Peyer's patch (tissue), 4 donors: ENCODE results near the gene NOP10. TPM values are rescaled to one million over a fixed set of nuclear protein-coding genes. Genes with fewer than 3 reads are reported as not detected.

Experiments used
- DNase-seq, 3 donors: peaks; one replicate each; pipeline ENCODE4 v3.0.0-alpha.2; 2017 to 2019
- H3K27ac ChIP-seq, 4 donors: fragments of 200-600 bp; sonication (generic); one replicate each; pipeline ENCODE4 v1.5.1; 2016 to 2019
- H3K27me3 ChIP-seq, 2 donors: fragments of 200-600 bp; sonication (generic); one replicate each; pipeline ENCODE4 v1.5.1; 2019
- H3K36me3 ChIP-seq, 3 donors: fragments of 200-600 bp; sonication (generic); one replicate each; pipeline ENCODE4 v1.5.1; 2016 to 2019
- H3K4me1 ChIP-seq, 4 donors: fragments of 200-600 bp; sonication (generic); one replicate each; pipeline ENCODE4 v1.5.1; 2016 to 2019
- H3K4me3 ChIP-seq, 4 donors: fragments of 200-600 bp; sonication (generic); 1 replicate in 3 of 4; 2 replicates in 1 of 4; pipeline ENCODE4 v1.5.1; 2016 to 2019; ENCODE audit warnings: mild to moderate bottlenecking in 1 of 4
- H3K9me3 ChIP-seq, 4 donors: fragments of 200-600 bp; sonication (generic); one replicate each; pipeline ENCODE4 v1.5.1; 2016 to 2019; ENCODE audit warnings: mild to moderate bottlenecking in 1 of 4
- CTCF ChIP-seq, 6 experiments: fragments of 450-650 bp in 4 of 6; fragments of 200-600 bp in 2 of 6; sonication (generic) in 1 of 6; IDR thresholded peaks; one replicate each; pipeline ENCODE4 v1.5.1; 2017 to 2019; ENCODE audit warnings: antibody characterized with exemption in 6 of 6, mild to moderate bottlenecking in 3 of 6, moderate library complexity in 1 of 6
- POLR2A ChIP-seq, 2 donors: fragments of 450-650 bp; IDR thresholded peaks; one replicate each; pipeline ENCODE4 v1.5.1; 2017; ENCODE audit warnings: antibody characterized with exemption in 2 of 2, mild to moderate bottlenecking in 2 of 2, moderate library complexity in 2 of 2
- total RNA-seq, 4 donors: library from RNA; depleted of rRNA; stranded (reverse); fragments of >200 nt; gene quantifications; one replicate each; pipeline ENCODE4 v1.1.0, GENCODE V29; 2016

NOP10 gene
- total RNA-seq, 4 donors from 2014 or later, result 56.2 to 143 (median 96.3) TPM

DNA sequence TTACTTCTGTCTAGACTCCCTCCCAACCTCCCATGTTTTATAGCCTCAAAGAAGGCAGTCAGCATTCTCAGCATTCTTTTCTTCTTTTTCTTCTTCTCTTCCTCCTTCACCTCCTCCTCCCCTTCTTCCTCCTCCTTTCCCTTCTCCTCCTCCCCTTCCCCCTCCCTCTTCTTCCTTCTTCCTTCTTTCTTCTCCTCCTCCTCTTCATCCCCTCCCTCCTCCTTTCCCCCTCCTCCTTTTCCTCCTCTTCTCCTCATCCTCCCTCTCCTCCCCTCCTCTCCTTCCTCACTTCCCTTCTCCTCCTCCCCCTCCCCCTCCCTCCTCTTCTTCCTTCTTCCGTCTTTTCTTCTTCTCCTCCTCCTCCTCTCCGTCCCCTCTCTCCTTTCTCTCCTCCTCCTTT lies 27.7 kb upstream of the NOP10 start:
- Histone ChIP-seq H3K4me3 (no peak overlapping the region), H3K4me1 (peaks cover 0 to 14% (median 5%) of the 10 kb centered on the region in 4 donors), H3K36me3 (no peaks in the 10 kb centered on the region), H3K27me3 (no peaks in the 10 kb centered on the region), H3K27ac (no peak overlapping the region), H3K9me3 (no peaks in the 10 kb centered on the region)
- DNase-seq, result no peak
- TF ChIP-seq POLR2A (IDR thresholded peaks at IDR 0.05) (no peak), CTCF (IDR thresholded peaks at IDR 0.05) (no peak)

- Histone ChIP-seq H3K36me3 (no peaks in the 10 kb centered on the region), H3K27ac (no peak overlapping the region), H3K27me3 (no peaks in the 10 kb centered on the region), H3K4me1 (peaks cover 0 to 20% (median 7%) of the 10 kb centered on the region in 4 donors), H3K4me3 (no peak overlapping the region), H3K9me3 (no peaks in the 10 kb centered on the region)
- TF ChIP-seq POLR2A (IDR thresholded peaks at IDR 0.05), result no peak
- TF ChIP-seq CTCF (IDR thresholded peaks at IDR 0.05), result no peak
- DNase-seq, result no peak
Observed at GRCh38 chr15:34370129-34370528, 27.2 kb upstream of the NOP10 start.

GRCh38 chr15:34367101-34368081 lies 24.5 kb upstream of the NOP10 start, which contains the start of gene LPCAT4:
Gene LPCAT4, minus strand, starts transcription at chr15:34367196. Its CDS starts 96 bp downstream, at chr15:34367100.
- Histone ChIP-seq H3K36me3 (peaks cover 0 to 16% (median 0%) of the 10 kb centered on the region in 3 donors), H3K4me1 (peaks cover 0 to 43% (median 8%) of the 10 kb centered on the region in 4 donors), H3K4me3 (peak within 1 kb of the TSS; percentile 64 to 95 (median 82)), H3K27ac (peak within 1 kb of the TSS; percentile 93 to 99 (median 98)), H3K27me3 (no peaks in the 10 kb centered on the region), H3K9me3 (no peaks in the 10 kb centered on the region)
- peak; percentile 91 to 97 (median 95) for DNase-seq
- peak; percentile 91 to 99 (median 94) for TF ChIP-seq CTCF (IDR thresholded peaks at IDR 0.05)
- TF ChIP-seq POLR2A (IDR thresholded peaks at IDR 0.05), result peak; percentile 74 to 95

DNA sequence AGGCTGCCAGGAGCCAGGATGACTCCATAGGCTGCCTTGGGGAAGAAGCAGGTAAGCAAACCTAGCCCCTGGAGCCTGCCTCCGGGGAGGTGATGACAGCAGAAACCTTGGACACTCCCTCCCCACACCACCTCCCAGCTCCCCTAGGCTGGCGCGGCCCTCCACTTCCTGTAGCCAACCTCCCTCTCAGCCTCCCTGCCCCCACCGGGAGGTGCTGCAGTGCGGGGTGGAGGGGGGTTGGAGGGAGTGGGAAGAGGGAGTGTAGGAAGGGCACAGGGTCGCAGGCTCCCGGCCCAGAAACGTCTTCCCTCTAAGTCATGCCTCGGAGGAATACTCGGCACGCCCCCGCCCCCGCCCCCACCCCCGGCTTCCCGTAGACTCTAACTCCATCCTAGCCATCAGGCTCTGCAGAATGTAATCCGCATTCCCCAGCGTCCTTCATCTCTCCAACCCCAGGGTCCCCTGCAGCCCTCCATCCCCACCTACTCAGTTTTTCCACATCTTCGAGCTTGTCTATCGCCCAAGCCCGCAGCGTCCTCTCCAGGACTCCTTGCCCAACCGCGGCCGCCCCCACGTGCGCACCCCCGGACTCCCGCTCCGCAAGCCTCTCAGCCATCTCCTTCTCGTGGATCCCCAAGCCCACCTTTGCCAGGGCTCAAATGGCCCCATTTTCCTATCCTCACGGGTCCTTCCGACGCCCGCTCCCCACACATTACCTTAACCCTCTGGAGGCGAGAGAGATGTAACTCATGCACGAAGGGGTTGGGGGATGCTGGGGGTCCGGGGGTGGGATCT lies 23.5 kb upstream of the NOP10 start:
- peaks cover 0 to 43% (median 8%) of the 10 kb centered on the region in 4 donors for H3K4me1 ChIP-seq
- peaks cover 0 to 22% (median 0%) of the 10 kb centered on the region in 3 donors for H3K36me3 ChIP-seq
- TF ChIP-seq CTCF (IDR thresholded peaks at IDR 0.05) (no peak), POLR2A (IDR thresholded peaks at IDR 0.05) (peak; percentile 29 to 67)
- H3K27me3 ChIP-seq, result no peaks in the 10 kb centered on the region
- peak; percentile 72 to 90 (median 85) for DNase-seq
- peak overlapping the region; percentile 93 to 99 (median 98) for H3K27ac ChIP-seq
- peak overlapping the region; percentile 64 to 95 (median 82) for H3K4me3 ChIP-seq
- H3K9me3 ChIP-seq, result no peaks in the 10 kb centered on the region

GRCh38 chr15:34365836-34366235 lies 22.9 kb upstream of the NOP10 start:
- peak overlapping the region; percentile 64 to 95 (median 82) for H3K4me3 ChIP-seq
- no peaks in the 10 kb centered on the region for H3K9me3 ChIP-seq
- H3K27me3 ChIP-seq, result no peaks in the 10 kb centered on the region
- no peak for TF ChIP-seq CTCF (IDR thresholded peaks at IDR 0.05)
- TF ChIP-seq POLR2A (IDR thresholded peaks at IDR 0.05), result no peak
- no peak for DNase-seq
- peaks cover 0 to 29% (median 0%) of the 10 kb centered on the region in 3 donors for H3K36me3 ChIP-seq
- peaks cover 0 to 48% (median 8%) of the 10 kb centered on the region in 4 donors for H3K4me1 ChIP-seq
- H3K27ac ChIP-seq, result peak overlapping the region; percentile 93 to 99 (median 98)
